Stimulated activated CD4-positive, alpha-beta T cell treated with anti-CD3 and anti-CD28 coated beads, Interleukin-15, amount 100 ng/mL, for 48 hours (primary cell): Measurements from ENCODE around the gene SLC22A12.

Source experiments
- DNase-seq, 2 donors: peaks; one replicate each; pipeline ENCODE4 v3.0.0-alpha.2; 2020; ENCODE audit warnings: low read depth in 2 of 2

SLC22A12 gene

GRCh38 chr11:64624883-64625481 lies 34.0 kb downstream of the SLC22A12 start:
- no peak for DNase-seq

- no peak for DNase-seq
These were observed 35.6 kb downstream of the SLC22A12 start for GRCh38 chr11:64626637-64627036.

GRCh38 chr11:64627371-64627770 lies 36.4 kb downstream of the SLC22A12 start:
- no peak for DNase-seq

- DNase-seq, result no peak
These were observed 37.6 kb downstream of the SLC22A12 start for GRCh38 chr11:64628596-64628995.

GRCh38 chr11:64629103-64629502 lies 38.1 kb downstream of the SLC22A12 start:
- DNase-seq, result no peak

- DNase-seq, result no peak
These were observed 39.0 kb downstream of the SLC22A12 start for GRCh38 chr11:64629796-64630562.

GRCh38 chr11:64631675-64632074 lies 40.7 kb downstream of the SLC22A12 start:
- no peak for DNase-seq

GRCh38 chr11:64632237-64632636 lies 41.2 kb downstream of the SLC22A12 start:
- DNase-seq, result no peak

GRCh38 chr11:64632654-64633053 lies 41.6 kb downstream of the SLC22A12 start:
- DNase-seq, result no peak

GRCh38 chr11:64633555-64634159 lies 42.6 kb downstream of the SLC22A12 start:
- DNase-seq, result no peak

- no peak for DNase-seq
These were observed 46.5 kb downstream of the SLC22A12 start for GRCh38 chr11:64637334-64638017.

- no peak for DNase-seq
These were observed 47.1 kb downstream of the SLC22A12 start for GRCh38 chr11:64638018-64638665.

GRCh38 chr11:64638829-64639228 lies 47.8 kb downstream of the SLC22A12 start:
- DNase-seq, result no peak

- no peak for DNase-seq
These were observed 48.9 kb downstream of the SLC22A12 start for GRCh38 chr11:64639885-64640284.

GRCh38 chr11:64641596-64642417 lies 50.8 kb downstream of the SLC22A12 start:
- DNase-seq, result no peak

GRCh38 chr11:64642418-64642735 lies 51.4 kb downstream of the SLC22A12 start:
- DNase-seq, result no peak

- DNase-seq, result no peak
These were observed 51.8 kb downstream of the SLC22A12 start for GRCh38 chr11:64642871-64643255.

- DNase-seq, result no peak
These were observed 52.3 kb downstream of the SLC22A12 start for GRCh38 chr11:64643256-64643881.

- DNase-seq, result no peak
These were observed 53.1 kb downstream of the SLC22A12 start for GRCh38 chr11:64643920-64644646.

- DNase-seq, result no peak
These were observed 53.7 kb downstream of the SLC22A12 start for GRCh38 chr11:64644647-64645275.
